Eye (tissue), 1 donor: ENCODE results near the gene SS18.
"Not testable (repeated sequence)": the region's sequence is repeated elsewhere in the genome, so short reads cannot be mapped to it uniquely, and the experiment has no call there.

Experiments
- DNase-seq: peaks from one replicate; pipeline ENCODE4 v3.0.0-alpha.2; 2015

Gene SS18, protein sequence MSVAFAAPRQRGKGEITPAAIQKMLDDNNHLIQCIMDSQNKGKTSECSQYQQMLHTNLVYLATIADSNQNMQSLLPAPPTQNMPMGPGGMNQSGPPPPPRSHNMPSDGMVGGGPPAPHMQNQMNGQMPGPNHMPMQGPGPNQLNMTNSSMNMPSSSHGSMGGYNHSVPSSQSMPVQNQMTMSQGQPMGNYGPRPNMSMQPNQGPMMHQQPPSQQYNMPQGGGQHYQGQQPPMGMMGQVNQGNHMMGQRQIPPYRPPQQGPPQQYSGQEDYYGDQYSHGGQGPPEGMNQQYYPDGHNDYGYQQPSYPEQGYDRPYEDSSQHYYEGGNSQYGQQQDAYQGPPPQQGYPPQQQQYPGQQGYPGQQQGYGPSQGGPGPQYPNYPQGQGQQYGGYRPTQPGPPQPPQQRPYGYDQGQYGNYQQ

DNA sequence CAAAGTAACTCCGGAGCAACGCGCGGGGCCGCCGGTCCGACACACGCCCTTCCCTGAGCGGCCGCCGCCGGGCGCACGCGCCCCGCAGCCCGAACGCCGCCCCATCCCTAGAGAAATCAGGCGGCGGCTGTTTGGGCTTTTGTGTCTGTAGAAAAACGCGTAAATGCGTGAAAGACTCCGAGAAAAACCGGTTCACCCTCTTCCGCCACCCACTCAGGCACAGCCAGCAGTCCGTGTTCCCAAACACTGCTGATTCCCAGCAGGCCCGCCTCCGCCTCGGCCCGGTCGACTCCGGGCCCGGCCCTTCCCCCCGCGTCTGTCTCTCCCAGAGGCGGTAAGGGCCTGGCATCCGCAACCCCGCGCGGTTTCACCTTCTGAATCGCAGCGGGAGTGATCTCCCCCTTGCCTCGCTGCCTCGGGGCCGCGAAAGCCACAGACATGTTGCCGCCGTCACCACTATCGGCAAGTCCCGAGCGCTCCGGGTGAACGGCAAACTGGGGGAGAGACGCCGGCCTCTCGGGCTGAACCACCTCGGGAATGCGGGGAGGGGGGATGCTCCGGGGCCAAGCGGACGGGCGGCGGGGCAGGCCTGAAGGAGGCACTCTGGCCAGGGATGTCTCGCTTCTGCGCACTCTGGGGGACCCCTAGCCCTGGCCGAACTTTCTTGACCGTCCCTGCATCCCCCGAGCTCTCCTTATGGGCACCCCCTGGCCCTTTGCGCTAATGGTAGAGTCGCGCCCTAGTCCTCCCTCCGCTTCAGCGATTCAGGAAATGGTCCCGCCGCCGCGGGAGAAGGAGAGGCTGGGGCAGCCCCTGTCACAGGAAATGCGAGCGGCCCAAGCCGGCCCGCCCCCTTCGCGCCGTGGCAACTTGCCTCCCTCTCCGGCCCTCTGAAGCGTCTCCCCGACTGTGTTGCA, at the start of gene SS18:
Gene SS18, minus strand, starts transcription at position 484 of the 917 bp plus-strand sequence. Its CDS starts 44 bp downstream, at position 440.
- peak; percentile 98 for DNase-seq

DNA sequence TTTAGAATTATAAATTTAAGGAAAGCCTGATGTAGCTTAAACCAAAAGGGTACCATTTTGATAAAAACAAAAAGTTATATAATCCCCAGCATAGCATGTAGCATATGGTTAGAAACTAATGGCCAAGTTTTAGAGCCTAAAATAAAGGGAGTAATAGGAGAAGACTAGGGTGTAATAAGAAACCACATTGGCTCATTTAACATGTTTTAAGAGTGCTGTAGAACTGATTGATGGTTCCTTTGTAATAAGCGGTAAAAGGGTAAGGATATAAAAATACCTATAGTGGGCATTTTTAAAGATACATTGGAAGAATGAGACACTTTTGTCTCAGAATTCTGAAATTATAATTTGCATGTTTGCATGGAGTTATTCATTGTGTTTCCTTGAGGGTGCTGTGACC, 45.1 kb upstream of the SS18 start:
- DNase-seq: no peak

GRCh38 chr18:26134107-26134506, 43.7 kb upstream of the SS18 start:
- no peak for DNase-seq

GRCh38 chr18:26133652-26134051, 43.2 kb upstream of the SS18 start, which contains the start of gene PSMA8:
Gene PSMA8 (plus strand): TSS chr18:26133869. CDS start chr18:26133966, 97 bp downstream.
- peak; percentile 1 for DNase-seq

DNA sequence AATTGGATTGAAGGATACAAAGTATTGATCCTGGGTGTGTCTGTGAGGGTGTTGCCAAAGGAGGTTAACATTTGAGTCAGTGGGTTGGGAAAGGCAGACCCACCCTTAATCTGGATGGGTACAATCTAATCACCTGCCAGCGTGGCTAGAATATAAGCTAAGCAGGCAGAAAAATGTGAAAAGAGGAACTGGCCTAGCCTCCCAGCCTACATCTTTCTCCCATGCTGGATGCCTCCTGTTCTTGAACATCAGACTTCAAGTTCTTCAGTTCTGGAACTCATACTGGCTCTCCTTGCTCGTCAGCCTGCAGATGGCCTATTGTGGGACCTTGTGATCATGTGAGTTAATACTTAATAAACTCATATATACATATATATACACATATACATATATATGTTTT, 37.8 kb upstream of the SS18 start:
- not testable (repeated sequence) for DNase-seq

DNA sequence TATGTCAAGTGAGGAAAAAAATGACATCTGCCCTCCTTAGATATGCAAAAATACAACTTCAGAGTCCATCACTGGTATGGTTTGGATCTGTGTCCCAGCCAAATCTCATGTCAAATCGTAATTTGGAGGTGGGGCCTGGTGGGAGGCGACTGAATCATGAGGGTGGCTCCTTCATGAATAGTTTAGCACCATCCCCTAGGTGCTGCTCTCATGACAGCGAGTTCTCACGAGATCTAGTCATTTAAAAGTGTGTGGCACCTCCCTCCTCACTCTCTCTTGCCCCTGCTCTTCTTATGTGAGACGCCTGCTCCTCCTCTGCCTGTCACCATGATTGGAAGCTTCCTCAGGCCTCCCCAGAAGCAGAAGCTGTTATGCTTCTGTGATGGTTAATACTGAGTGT, 37.4 kb upstream of the SS18 start:
- no peak for DNase-seq

DNA sequence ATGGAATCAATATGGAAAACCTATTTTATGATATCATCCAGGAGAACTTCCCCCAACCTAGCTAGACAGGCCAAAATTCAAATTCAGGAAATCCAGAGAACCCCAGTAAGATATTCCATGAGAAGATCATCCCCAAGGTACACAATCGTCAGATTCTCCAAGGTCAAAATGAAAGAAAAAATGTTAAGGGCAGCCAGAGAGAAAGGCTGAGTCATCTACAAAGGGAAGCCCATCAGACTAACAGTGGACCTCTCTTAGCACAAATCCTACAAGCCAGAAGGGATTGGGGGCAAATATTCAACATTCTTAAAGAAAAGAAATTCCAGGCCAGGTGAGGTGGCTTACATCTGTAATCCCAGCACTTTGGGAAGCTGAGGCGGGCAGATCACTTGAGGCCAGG, 31.6 kb upstream of the SS18 start:
- DNase-seq: not testable (repeated sequence)

GRCh38 chr18:26121476-26121875, 31.1 kb upstream of the SS18 start:
- DNase-seq: no peak

DNA sequence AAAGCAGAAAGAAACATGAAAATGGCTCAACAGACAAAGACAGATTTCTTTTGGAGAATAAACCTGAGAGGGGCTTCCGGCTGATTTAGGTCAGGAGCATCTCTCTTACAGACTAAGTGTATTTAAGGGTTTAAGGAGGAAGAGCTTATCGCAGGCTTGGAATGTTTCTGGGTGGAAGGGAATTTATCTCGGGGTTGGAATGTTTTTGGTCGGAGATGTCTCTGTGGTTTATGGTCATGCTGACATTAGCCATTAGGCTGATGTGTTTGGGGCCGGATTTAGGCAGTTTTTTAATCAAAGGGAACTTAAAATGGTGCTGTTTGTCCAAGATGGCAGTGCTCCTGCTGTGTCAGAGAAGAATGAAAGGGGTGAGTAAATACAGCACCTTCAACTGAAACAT, 28.8 kb upstream of the SS18 start:
- DNase-seq: no peak

DNA sequence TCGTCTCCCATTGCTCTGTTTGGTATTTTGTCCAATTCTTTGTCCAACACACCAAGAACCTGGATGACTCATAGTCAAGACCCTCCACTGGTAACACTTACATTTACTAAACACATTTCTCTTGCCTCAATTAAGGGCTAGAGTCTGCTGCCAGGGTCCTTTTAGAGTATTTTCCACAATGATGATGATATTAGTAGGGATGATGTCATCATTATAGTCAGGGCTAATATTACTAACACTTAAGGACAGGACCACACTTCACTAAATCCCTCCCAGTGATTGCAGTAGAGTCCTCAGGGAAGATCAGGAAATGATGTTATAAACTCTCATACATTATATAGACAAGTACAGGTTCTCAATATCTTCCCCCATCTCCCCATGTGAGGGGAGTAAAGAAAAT, 13.6 kb upstream of the SS18 start:
- DNase-seq: no peak

- no peak for DNase-seq
These were observed 13.2 kb upstream of the SS18 start for GRCh38 chr18:26103579-26103978.

GRCh38 chr18:26097563-26097962, 7.2 kb upstream of the SS18 start:
- no peak for DNase-seq

- DNase-seq: no peak
These were observed 6.4 kb upstream of the SS18 start for GRCh38 chr18:26096852-26097251.

- no peak for DNase-seq
These were observed 726 bp upstream of the SS18 start for GRCh38 chr18:26091047-26091630.

GRCh38 chr18:26089293-26090129, 902 bp downstream of the SS18 start:
- peak; percentile 81 for DNase-seq

DNA sequence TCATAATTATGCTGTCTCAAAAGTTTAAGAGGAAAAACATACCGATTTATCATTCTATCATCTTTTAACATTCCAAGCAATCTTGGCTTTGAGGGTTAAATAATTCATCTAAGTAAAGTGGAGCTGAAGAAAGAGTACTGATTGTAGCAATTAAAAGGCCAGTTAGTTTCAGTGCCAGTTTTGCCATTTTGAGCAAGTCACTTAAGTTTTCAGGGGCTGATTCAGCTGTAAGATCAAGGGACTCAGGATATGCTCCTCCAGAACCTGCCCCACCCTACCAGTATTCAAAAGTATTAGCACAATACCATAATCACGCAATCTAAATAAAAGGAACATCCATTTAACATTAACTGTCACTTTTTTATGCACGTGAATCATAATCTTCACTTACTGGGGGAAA, 1.9 kb downstream of the SS18 start:
- DNase-seq: no peak

GRCh38 chr18:26086959-26087358, 3.5 kb downstream of the SS18 start:
- no peak for DNase-seq

GRCh38 chr18:26085056-26085455, 5.4 kb downstream of the SS18 start:
- no peak for DNase-seq

DNA sequence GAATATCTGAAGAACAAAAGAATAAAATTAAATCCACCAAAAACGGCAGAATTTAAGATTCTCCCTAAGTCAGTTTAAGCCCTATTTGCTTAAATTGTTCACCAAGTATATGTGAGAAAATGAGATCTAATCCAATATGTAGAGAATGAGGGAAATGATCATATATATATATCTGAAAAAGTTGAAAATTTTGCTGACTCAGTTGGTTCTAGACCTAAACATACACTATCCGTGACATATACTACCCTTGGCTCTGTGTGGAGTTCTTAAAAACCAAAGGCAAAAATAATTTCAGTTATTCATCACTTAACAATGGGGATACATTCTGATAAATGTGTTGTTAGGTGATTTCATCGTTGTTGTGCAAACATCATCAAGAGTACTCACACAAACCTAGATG, 7.3 kb downstream of the SS18 start:
- no peak for DNase-seq

GRCh38 chr18:26082475-26082874, 7.9 kb downstream of the SS18 start:
- DNase-seq: no peak

GRCh38 chr18:26074246-26074645, 16.2 kb downstream of the SS18 start:
- DNase-seq: no peak

DNA sequence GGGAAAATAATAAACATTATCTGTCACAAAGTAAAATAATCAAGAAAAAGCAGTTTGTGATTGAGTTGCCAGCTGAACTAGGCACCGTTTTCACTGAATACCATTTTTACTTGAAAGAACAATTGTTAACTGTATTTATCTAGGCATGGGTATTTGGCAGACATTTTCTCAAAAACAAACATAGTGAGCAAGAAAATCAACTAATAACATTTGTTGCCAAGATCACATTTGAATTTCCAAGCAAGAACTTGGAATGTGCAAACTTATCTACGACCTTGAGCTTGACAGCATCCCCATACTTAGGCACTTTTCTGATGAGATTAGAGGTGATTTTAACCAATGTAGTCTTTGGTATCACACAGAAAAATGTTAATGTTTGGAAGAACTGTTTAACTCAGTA, 16.7 kb downstream of the SS18 start:
- DNase-seq: no peak
